Activated gamma-delta T cell (primary cell): Measurements from ENCODE around the gene DNASE1L2.

Experiments
- DNase-seq: peaks from one replicate; lab custom pipeline; 2025; lab: John Stamatoyannopoulos, UW

DNASE1L2 gene

DNA sequence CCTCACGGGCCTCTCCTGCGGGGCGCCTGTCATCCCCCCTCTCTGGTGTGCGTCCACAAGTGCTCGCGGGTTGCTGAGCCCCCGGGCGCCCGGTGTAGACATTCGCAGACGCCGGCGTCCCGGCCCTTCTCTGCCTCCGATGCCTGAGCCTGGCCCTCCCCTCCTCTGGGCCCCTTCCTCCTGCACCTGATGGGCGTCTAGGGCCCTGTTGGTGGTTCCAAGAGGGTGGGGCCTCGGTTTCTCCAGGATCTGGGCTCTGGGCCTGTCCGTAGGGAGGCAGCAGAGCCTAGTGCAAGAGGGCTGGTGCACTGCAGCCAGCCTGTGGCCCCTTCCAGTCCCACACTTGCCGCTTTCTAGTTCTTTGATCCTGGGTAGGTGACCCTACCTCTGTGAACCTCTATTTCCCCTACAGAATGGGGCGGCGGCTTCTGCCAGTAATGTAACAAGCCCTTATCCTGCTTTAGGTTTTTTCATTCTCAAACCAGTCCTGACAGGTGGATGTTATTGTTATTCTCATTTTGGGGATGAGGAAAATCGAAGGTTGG lies 12.2 kb upstream of the DNASE1L2 start:
- DNase-seq, result no peak

DNA sequence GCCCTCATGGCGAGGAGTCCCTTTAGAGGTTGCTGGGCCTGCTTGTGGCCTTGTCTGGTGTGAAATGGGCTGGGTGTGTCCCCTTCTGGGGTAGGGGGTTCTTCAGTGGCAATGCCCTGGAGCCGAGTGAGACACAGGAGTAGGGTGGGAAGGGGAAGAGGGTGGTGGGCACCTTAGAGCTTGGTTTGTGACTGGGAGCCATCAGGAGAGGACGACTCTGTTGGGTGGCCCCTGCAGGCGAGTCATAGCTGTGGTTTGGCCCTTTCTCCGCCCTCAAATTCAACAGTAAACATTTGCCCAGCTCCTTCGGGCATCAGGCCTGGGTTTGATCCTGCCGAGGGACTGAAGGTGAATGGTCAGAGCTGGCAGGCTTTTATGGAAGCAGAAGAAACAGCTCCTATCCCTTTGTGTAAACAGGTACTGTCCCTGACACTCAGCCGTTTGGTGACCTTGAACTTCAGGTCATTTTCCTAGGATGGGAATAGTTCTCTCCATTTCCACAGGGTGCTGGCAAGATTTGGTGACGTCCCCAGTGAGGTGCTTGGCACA lies 9.9 kb upstream of the DNASE1L2 start:
- no peak for DNase-seq

DNA sequence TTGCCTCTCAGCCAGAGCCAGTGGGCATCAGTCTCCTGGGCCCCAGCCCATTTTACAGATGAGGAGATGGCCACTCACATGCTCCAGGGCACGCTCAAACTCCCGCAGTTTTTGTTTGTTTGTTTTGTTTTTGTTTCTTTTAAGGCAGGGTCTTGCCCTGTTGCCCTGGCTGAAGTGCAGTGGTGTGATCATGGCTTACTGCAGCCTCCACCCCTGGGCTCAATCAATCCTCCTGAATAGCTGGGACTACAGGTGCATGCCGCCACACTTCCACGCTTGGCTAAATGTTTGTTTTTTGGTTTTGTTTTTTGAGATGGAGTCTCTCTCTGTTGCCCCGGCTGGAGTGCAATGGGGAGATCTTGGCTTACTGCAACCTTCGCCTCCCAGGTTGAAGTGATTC lies 9.3 kb upstream of the DNASE1L2 start:
- DNase-seq, result no peak

DNA sequence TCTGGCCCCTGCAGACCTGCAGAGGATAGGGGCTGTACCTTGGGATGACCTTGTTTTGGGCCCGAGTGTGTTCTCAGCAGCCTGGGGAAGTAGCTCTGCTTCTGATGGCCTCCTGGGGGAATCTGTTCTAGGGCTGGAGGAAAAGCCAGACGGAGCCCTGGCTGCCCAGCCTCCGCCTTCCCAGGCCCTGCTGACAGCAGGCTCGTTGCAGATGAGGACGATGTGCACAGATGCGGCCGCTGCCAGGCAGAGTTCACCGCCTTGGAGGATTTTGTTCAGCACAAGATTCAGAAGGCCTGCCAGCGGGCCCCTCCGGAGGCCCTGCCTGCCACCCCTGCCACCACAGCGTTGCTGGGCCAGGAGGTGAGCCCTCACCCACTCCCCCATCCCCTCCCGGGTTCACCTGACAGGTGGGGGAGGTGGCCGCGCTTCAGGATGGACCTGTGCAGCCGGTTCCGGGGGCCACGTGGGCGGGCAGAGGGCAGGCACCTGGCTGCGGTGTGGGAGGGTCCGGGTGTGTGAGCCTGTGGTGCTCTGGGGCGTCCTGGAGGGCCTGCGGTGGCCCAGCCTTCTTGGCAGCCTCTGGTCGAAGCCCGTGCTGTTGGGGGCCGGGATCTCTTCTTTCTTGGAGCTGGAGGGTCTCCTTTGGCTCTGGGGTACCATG lies 8.0 kb upstream of the DNASE1L2 start:
- DNase-seq, result no peak

DNA sequence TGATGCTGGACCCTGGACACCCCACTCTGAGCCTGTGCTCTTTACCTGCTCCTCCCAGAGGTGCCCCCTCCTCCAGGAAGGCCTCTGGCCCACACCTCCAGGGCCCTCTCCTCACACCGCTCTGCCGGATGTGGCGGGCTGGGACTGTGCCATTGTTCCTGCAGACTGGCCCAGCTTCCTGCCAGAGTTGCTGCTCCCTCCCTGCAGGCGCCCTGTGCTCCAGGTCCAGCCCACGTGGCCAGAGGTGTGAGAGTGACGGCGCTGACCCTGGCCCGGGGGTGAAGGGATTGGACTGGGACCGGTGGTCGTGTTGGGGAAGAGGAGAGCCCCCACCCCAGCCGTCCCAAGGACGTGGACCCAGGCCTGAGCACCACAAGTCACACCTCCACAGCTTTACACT lies 7.2 kb upstream of the DNASE1L2 start:
- no peak for DNase-seq

DNA sequence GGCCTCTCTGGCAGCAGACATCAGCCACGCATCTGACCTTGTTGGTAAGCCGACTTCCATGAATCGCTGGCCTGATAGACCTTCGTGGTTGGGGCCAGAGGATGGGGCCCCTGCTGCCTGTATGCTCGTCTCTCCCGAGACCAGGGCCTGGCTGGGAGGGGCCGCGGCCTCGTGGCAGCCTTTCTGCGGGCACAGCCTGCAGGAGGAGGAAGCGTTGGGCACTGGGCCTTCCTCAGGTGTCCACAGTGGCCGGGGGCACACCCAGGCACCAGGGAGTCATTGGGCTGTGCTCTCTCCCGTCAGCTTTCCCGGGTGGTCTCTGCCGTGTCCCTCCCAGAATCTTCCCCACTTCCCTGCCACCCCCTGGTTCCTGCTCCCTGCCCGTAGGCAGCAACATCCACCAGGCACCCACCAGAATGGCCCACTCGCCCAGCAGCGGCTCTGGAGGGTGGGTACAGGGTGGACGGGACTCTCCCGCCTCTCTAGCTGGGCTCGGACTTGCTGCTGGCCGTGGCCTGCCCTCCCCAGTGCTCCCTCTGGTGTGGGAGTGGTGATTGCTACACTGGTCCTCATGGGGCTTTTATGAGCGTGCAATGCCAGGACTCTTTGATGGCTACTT lies 6.5 kb upstream of the DNASE1L2 start:
- no peak for DNase-seq

DNA sequence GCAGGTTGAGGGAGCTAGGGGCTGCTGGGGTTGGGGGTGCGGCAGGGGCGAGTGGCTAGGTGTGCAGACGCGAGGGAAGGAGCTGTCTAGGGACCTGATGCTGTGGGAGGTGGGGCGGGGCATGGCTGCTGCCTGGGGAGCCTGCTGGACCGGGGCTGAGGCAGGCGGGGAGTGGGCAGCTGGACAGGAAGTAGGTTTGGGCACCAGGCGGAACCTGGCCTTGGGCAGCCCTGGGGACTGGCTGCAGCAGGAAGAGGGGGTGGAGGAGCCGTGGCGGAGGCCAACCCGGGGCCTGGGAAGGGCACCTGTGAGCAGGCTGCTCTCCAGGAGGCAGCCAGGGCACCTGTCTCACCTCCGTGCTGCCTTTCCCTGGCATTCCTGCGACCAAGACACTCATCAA lies 5.9 kb upstream of the DNASE1L2 start:
- DNase-seq, result no peak

DNA sequence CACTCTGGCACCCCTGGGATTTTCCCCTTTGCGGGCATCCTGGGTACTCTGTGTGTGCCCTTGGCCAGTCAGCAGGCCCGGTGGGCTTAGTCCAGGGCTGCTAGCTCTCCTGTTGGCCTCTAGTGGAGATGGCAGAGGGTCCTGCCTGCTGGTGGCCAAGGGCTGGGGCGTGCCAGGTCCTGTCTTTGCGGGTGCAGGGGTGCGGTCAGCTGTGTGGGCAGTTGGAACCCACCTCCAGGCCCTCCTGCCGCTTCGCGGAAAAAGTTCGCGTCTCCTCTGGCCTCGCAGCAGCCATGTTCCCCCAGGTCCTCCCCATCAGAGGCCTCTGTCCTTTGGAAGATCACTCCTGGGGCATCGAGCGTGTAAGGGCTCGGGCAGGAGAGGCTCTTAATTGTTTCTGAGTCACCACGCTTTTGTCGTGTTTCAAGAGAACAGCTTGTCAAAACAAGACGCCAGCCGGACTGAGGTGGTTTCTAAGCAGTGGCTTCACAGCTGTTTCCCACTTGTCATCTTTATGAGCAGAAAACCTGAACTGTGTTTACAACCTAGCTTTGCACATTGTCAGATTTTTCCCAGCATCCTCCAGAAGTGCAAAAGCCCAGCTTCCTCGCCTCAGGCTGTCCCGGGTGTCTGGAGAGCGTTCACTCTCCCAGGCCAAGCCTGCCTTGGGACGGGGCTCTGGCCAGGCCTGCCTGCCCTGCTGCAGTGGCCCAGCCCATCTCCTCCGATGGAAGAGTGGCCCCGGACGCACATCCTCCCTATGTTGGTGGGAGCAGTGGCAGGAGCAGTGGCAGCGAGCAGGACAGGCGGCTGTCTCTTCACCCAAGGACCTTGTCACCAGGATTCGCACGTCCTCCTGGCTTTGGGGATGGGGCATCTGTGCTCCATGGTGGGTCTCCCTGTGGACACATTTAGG lies 5.0 kb upstream of the DNASE1L2 start:
- no peak for DNase-seq

DNA sequence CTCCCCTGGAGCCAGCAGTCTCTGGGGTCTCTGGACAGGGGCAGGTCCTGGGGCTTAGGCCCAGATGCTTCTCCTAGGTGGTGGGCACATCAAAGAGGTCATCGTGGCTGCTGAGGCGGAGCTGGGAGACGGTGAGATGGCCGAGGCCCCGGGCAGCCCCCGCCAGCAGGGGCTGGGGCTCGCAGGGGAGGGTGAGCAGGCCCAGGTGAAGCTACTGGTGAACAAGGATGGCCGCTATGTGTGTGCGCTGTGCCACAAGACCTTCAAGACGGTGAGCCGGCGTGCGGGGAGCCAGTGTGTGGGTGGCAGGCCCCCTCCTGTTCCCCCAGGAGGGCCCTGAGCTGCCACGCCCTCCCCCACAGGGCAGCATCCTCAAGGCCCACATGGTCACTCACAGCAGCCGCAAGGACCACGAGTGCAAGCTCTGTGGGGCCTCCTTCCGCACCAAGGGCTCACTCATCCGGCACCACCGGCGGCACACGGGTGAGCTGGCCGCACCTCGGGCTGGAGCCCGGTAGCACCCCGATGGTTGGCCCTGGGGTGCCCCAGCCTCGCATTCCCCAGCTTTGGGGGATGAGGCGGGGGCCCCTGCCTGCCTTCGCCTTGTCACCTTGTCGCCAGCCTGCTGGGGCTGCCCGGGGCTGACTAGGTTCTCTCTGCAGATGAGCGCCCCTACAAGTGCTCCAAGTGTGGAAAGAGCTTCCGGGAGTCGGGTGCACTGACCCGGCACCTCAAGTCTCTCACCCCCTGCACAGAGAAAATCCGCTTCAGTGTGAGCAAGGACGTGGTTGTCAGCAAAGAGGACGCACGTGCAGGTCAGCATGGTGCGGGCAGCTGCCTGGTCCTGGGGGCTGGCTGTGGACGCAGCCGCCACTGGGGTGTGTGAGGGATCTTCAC lies 3.9 kb upstream of the DNASE1L2 start:
- DNase-seq, result no peak

DNA sequence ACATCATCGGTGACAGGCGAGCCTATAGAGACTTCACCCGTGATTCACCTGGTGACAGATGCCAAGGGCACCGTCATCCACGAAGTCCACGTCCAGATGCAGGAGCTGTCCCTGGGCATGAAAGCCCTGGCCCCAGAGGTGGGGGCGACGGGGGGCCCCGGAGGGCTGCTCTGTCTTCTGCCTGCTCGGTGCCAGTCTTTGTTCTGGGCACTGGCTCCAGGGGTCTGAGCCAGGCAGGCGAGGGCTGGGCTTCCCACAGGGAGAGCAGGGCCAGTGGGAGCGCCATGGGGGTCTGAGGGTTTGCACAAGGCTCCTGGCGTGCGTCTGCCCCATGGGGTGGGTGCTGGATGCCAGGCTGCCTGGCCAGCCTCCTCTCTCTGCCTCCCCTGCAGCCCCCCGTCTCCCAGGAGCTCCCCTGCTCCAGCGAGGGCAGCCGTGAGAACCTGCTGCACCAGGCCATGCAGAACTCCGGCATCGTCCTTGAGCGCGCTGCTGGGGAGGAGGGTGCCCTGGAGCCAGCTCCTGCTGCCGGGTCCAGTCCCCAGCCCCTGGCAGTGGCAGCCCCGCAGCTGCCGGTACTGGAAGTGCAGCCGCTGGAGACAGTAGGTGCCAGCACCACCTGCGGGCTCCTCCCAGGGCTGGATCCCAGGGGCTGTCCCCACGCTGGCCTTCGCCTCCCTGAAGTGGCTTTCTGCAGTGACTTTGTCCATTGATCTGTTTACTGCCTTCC lies 3.0 kb upstream of the DNASE1L2 start:
- no peak for DNase-seq

DNA sequence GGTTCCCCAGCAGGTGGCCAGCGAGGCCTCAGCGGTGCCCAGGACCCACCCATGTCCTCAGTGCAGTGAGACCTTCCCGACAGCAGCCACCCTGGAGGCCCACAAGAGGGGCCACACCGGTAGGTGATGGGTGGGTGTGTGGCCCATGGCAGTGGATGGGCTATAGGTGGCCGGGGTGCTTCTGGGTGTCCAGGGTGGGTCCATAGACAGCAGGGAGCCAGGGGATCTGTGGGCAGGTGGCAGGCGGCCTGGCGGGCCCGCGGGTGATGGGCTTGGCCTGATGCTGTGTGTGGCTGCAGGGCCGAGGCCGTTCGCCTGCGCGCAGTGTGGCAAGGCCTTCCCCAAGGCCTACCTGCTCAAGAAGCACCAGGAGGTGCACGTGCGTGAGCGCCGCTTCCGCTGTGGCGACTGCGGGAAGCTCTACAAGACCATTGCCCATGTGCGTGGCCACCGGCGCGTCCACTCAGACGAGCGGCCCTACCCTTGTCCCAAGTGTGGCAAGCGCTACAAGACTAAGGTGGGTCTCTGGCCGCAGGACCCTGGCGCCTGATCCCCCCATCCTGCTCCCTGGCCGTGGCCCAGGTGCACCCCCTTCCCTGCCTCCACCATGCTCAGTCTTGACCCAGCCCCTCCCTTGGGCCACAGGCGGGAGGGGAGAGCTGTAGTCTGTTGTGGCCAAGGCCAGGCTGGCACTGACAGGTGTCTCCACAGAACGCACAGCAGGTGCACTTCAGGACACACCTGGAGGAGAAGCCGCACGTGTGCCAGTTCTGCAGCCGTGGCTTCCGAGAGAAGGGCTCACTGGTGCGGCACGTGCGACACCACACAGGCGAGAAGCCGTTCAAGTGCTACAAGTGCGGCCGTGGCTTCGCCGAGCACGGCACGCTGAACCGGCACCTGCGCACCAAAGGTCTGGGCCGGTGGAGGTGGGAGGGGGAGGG lies 2.1 kb upstream of the DNASE1L2 start:
- no peak for DNase-seq

DNA sequence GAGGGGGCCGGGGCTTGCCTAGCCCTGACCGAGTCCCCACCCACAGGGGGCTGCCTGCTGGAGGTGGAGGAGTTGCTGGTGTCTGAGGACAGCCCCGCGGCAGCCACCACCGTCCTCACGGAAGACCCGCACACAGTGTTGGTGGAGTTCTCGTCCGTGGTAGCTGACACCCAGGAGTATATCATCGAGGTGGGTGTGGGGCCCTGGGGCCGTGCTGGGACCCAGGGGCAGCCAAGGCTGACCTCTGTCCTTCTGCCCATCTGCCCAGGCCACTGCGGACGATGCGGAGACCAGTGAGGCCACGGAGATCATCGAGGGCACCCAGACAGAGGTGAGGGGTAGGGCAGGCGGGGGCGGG lies 1.5 kb upstream of the DNASE1L2 start:
- DNase-seq, result no peak

DNA sequence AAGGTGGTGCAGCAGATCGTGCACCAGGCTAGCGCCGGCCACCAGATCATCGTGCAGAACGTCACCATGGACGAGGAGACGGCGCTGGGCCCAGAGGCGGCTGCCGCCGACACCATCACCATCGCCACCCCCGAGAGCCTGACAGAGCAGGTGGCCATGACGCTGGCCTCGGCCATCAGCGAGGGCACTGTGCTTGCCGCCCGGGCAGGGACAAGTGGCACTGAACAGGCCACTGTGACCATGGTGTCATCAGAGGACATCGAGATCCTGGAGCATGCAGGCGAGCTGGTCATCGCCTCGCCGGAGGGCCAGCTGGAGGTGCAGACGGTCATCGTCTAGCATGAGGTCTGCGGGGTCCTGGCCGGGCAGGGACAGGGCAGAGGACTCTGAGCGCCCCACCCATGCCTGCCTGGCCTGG lies 1.0 kb upstream of the DNASE1L2 start:
- DNase-seq, result no peak

DNA sequence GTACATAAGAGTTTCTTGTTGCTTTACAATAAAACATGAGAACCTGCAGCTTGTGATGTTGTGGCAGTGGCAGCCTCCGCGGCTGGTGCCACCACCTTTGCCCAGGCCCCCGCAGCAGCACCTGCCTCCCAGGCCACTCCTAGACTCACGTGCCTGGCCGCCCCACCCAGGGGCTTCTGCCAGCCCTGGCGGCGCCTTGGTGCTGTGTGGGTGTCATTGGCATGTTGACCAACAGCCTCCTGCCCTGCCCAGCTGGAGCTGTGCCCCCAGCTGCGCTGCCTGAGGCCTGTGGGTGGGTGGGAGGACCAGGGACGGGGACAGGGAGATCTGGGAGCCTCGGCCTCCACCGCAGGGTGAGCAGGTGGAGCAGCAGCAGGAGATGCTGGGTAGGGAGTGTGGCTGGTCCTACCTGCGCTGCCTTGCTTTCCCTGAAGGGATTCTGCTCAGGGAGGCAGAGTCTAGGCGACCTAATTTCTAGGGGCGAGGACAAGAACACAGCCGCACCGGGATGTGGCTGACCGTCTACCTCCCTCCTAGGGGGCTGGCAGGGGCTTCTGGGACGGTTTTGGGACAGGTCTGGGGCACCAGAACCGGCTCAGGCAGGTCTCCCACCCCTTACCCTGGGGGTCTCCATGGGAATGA lies 428 bp upstream of the DNASE1L2 start:
- DNase-seq, result no peak

DNA sequence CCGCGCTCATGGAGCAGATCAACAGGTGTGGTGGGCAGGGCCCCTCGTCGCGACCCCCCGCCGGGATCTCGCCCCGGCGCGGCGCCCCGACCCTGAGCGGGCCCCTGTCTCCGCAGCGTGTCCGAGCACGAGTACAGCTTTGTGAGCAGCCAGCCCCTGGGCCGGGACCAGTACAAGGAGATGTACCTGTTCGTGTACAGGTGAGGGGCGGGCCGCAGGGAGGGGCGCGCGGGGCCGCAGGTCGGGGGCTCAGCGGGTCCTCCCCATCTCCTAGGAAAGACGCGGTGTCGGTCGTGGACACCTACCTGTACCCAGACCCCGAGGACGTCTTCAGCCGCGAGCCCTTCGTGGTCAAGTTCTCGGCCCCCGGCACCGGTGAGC lies 848 bp downstream of the DNASE1L2 start:
- no peak for DNase-seq

DNA sequence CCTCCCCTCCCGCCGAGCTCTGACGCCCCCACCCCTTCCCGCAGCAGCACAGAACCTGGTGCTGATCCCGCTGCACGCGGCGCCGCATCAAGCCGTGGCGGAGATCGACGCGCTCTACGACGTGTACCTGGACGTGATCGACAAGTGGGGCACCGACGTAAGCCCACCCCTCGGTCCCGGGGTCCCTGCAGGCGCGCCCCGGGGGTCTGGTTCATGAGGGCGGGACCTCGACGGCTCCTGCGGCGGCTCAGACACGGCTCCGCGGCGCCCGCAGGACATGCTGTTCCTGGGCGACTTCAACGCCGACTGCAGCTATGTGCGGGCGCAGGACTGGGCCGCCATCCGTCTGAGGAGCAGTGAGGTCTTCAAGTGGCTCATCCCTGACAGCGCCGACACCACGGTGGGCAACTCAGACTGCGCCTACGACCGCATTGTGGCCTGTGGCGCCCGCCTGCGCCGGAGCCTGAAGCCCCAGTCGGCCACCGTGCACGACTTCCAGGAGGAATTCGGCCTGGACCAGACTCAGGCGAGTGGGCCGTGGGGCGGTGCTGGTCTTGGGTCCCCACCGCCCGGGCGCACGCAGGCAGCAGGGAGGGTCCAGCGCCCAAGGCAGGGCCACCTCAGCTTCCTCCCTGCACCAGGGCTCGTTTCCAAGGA lies 1.4 kb downstream of the DNASE1L2 start:
- no peak for DNase-seq

DNA sequence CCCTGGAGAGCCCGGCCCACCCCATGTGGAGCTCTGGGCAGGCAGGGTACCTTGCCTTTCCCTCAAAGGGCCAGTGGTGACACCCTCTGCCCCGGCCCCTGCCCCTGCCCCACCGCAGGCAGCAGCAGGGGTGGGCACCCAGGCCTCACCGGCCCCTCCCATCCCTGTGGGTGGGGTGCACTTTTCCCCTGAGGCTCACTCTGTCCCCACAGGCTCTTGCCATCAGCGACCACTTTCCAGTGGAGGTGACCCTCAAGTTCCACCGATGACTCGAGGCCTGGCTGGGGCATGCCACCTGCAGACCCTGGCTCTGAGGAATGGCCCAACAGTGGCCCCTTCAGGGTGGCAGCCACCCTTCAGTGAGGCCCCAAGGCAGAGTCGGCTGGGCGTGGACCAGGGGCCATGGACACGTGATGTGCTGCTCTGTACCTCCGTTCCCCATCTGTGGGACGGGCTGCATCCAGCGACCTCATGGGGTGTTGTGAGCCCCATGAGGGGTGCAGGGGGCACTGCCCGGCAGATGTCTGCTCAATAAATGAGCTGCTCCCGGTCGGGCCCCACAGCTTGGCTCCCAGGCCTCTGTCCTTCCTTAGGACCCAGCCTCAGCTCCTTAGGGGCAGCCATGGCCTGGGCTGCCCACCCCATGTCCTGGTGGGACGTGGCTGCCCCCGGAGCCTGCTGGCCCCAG lies 2.0 kb downstream of the DNASE1L2 start:
- no peak for DNase-seq
